ENCODE measurements around the gene TTLL10.
"Not testable (repeated sequence)": the region's sequence is repeated elsewhere in the genome, so short reads cannot be mapped to it uniquely, and the experiment has no call there.

The TTLL10 gene

GRCh38 chr1:1171546-1172340 lies 1.9 kb upstream of the TTLL10 start:
- no peak for DNase-seq (ENCODE audit: low read depth in 2 of 2)

GRCh38 chr1:1173061-1173792 lies 453 bp upstream of the TTLL10 start:
- no peak for DNase-seq (ENCODE audit: low read depth in 2 of 2)

- DNase-seq (ENCODE audit: low read depth in 2 of 2) = no peak
Observed at GRCh38 chr1:1175221-1176062, 1.8 kb downstream of the TTLL10 start.

GRCh38 chr1:1176063-1176761 lies 2.5 kb downstream of the TTLL10 start:
- not testable (repeated sequence) for DNase-seq (ENCODE audit: low read depth in 2 of 2)

- no peak for DNase-seq (ENCODE audit: low read depth in 2 of 2)
Observed at GRCh38 chr1:1176931-1177330, 3.3 kb downstream of the TTLL10 start.

- DNase-seq (ENCODE audit: low read depth in 2 of 2) = no peak
Observed at GRCh38 chr1:1177452-1178206, 3.9 kb downstream of the TTLL10 start.

GRCh38 chr1:1178794-1179331 lies 5.2 kb downstream of the TTLL10 start:
- no peak for DNase-seq (ENCODE audit: low read depth in 2 of 2)

GRCh38 chr1:1179346-1179982 lies 5.8 kb downstream of the TTLL10 start:
- no peak for DNase-seq (ENCODE audit: low read depth in 2 of 2)

- no peak for DNase-seq (ENCODE audit: low read depth in 2 of 2)
Observed at GRCh38 chr1:1179983-1180861, 6.5 kb downstream of the TTLL10 start.

GRCh38 chr1:1181129-1181937 lies 7.7 kb downstream of the TTLL10 start:
- DNase-seq (ENCODE audit: low read depth in 2 of 2) = no peak

GRCh38 chr1:1181938-1182410 lies 8.3 kb downstream of the TTLL10 start:
- no peak for DNase-seq (ENCODE audit: low read depth in 2 of 2)

GRCh38 chr1:1182491-1183220 lies 9.0 kb downstream of the TTLL10 start:
- DNase-seq (ENCODE audit: low read depth in 2 of 2) = no peak

GRCh38 chr1:1183221-1183747 lies 9.6 kb downstream of the TTLL10 start:
- no peak for DNase-seq (ENCODE audit: low read depth in 2 of 2)

GRCh38 chr1:1183833-1184775 lies 10.4 kb downstream of the TTLL10 start:
- DNase-seq (ENCODE audit: low read depth in 2 of 2) = no peak

GRCh38 chr1:1185101-1185765 lies 11.6 kb downstream of the TTLL10 start:
- DNase-seq (ENCODE audit: low read depth in 2 of 2) = no peak

Measured in stimulated activated CD4-positive, alpha-beta T cell treated with anti-CD3 and anti-CD28 coated beads, Interleukin-4, amount 100 ng/mL, for 48 hours (primary cell).